GM12878 (cell line): Measurements from ENCODE around the gene GARIN5A. TPM values are rescaled to one million over a fixed set of nuclear protein-coding genes. Genes with fewer than 3 reads are reported as not detected.

Experiments used
- ATAC-seq: fragments of 200-7000 bp; cut with Tn5 transposase; 3 replicates; pipeline ENCODE4 v1.9.1; 2020; ENCODE audit warnings: mild to moderate bottlenecking, moderate library complexity
- BruUV-seq: library from RNA; stranded (reverse); fragments of 400-500 nt; replicated peaks from 2 replicates; lab custom pipeline; 2021; lab: Mats Ljungman, UMichigan
- CTCF ChIA-PET: fragments of 300-600 bp; sonication (Branson Sonifier 250); formaldehyde crosslinking; extraction: SDS; loops from one replicate; lab custom pipeline; 2021; ENCODE audit warnings: inconsistent platforms; lab: Yijun Ruan, JAX
- POLR2A ChIA-PET: fragments of 350-600 bp; formaldehyde crosslinking; extraction: SDS; loops from one replicate; lab custom pipeline; 2021; ENCODE audit warnings: inconsistent platforms; lab: Charles Lee
- RAD21 ChIA-PET: fragments of 300-600 bp; sonication (Branson Sonifier 250); formaldehyde crosslinking; loops from one replicate; lab custom pipeline; 2023; ENCODE audit warnings: antibody characterized with exemption; ENCODE audit not compliant: unreplicated experiment; lab: Charles Lee
- SMC1A ChIA-PET: fragments of 300-600 bp; sonication (Branson Sonifier 250); formaldehyde crosslinking; loops from one replicate; lab custom pipeline; 2023; ENCODE audit not compliant: unreplicated experiment, uncharacterized antibody; lab: Charles Lee
- DNase-seq: peaks from one replicate; pipeline ENCODE4 v3.0.0-alpha.2; 2011; ENCODE audit warnings: low read depth, low spot score
- FAIRE-seq: peaks from 3 replicates; lab custom pipeline; 2011; peaks lifted over from hg19 to GRCh38; lab: Jason Lieb, UNC
- H2AFZ ChIP-seq: 2 replicates; pipeline ENCODE4 v1.6.0; 2011; ENCODE audit warnings: low read depth, low read length, control low read depth; ENCODE audit not compliant: control insufficient read depth
- H3K27ac ChIP-seq: 2 replicates; pipeline ENCODE4 v1.5.1; 2011; ENCODE audit warnings: control low read depth; ENCODE audit not compliant: control insufficient read depth, insufficient read depth
- H3K27me3 ChIP-seq, 2 experiments: replicated peaks in 1 of 2; 2 replicates each; pipeline versions ENCODE4 v1.6.0 to v1.6.1; 2011; ENCODE audit warnings: low read length in 1 of 2; ENCODE audit not compliant: control insufficient read depth in 2 of 2, insufficient read depth in 2 of 2
- H3K36me3 ChIP-seq, 2 experiments: 2 replicates each; pipeline ENCODE4 v1.5.1; 2011; ENCODE audit warnings: low read length in 1 of 2; ENCODE audit not compliant: control insufficient read depth in 2 of 2, insufficient read depth in 2 of 2
- H3K4me1 ChIP-seq: 2 replicates; pipeline ENCODE4 v1.6.1; 2011; ENCODE audit warnings: mild to moderate bottlenecking, low read length, moderate library complexity, mixed read lengths; ENCODE audit not compliant: control insufficient read depth, insufficient read depth
- H3K4me2 ChIP-seq: 2 replicates; pipeline ENCODE4 v1.6.0; 2011; ENCODE audit warnings: control low read depth; ENCODE audit not compliant: control insufficient read depth, insufficient read depth
- H3K4me3 ChIP-seq: fragments of 200-600 bp; sonication (generic); 2 replicates; pipeline ENCODE4 v1.5.1; 2016
- H3K79me2 ChIP-seq: 2 replicates; pipeline ENCODE4 v1.6.0; 2011; ENCODE audit warnings: low read length; ENCODE audit not compliant: control insufficient read depth, insufficient read depth
- H3K9ac ChIP-seq: 2 replicates; pipeline ENCODE4 v1.8.0; 2011; ENCODE audit warnings: low read length, control low read depth, mixed read lengths; ENCODE audit not compliant: control insufficient read depth, insufficient read depth
- H3K9me3 ChIP-seq: replicated peaks from 3 replicates; pipeline ENCODE4 v1.5.1; 2011; ENCODE audit warnings: mild to moderate bottlenecking, low read length; ENCODE audit not compliant: control insufficient read depth, insufficient read depth
- H4K20me1 ChIP-seq: 2 replicates; pipeline ENCODE4 v1.6.0; 2011; ENCODE audit not compliant: control insufficient read depth, insufficient read depth
- ATF2 ChIP-seq: IDR thresholded peaks from 2 replicates; pipeline ENCODE4 v1.6.1; 2012; ENCODE audit warnings: low read length, inconsistent platforms
- BACH1 ChIP-seq: fragments of 450-650 bp; IDR thresholded peaks from 2 replicates; pipeline ENCODE4 v1.6.1; 2017; ENCODE audit warnings: mild to moderate bottlenecking, borderline replicate concordance
- CREB1 ChIP-seq: IDR thresholded peaks from 2 replicates; pipeline ENCODE4 v1.6.1; 2012; ENCODE audit warnings: low read depth, mild to moderate bottlenecking, inconsistent platforms
- HCFC1 ChIP-seq: fragments of 150-350 bp; IDR thresholded peaks from 2 replicates; pipeline ENCODE4 v1.6.1; 2014; ENCODE audit warnings: low read length
- HDGF ChIP-seq: fragments of 450-650 bp; IDR thresholded peaks from 2 replicates; pipeline ENCODE4 v1.6.1; 2016; ENCODE audit warnings: antibody characterized with exemption
- NR2F1 ChIP-seq: fragments of 450-650 bp; conservative IDR thresholded peaks from 2 replicates; pipeline ENCODE4 v1.6.1; 2017; ENCODE audit warnings: mild to moderate bottlenecking
- TCF7 ChIP-seq: IDR thresholded peaks from 2 replicates; pipeline ENCODE4 v1.6.1; 2014; ENCODE audit warnings: antibody characterized with exemption, borderline replicate concordance
- WGBS: methylation state at CpG from one replicate; pipeline ENCODE4 v1.1.6; 2016; ENCODE audit warnings: low lambda C conversion rate; ENCODE audit not compliant: insufficient replicate concordance, insufficient coverage; ENCODE audit errors: missing lambda C conversion rate; 5-methylcytosine and 5-hydroxymethylcytosine counted together
- in situ Hi-C: fragments of 300-500 bp; cut with MboI; formaldehyde crosslinking; loops from 9 replicates; pipeline ENCODE4 v1.14.3; 2018; ENCODE audit warnings: mixed read lengths
- intact Hi-C: fragments of 100-400 bp; cut with micrococcal nuclease; formaldehyde crosslinking; loops from one replicate; pipeline ENCODE4 v1.14.2; 2022; ENCODE audit not compliant: unreplicated experiment
- polyA plus RNA-seq, 11 experiments: library from polyadenylated mRNA; depleted of rRNA in 4 of 11; unstranded in 6 of 11; stranded (reverse) in 5 of 11; fragments of >200 nt; fragmentation: Nextera tagmentation in 4 of 11; fragmentation: Illumina TruSeq in 1 of 11; extraction: Ambion mirVana in 4 of 11; extraction: Trizol in 1 of 11; gene quantifications; 1 replicate in 1 of 11; 2 replicates in 10 of 11; pipeline versions ENCODE4 v1.2.1 to v1.2.3, GENCODE V29; 2011 to 2016; ENCODE audit warnings: inconsistent platforms in 2 of 11, missing spikeins in 2 of 11, low read depth in 1 of 11
- total RNA-seq, 4 experiments: library from RNA; depleted of rRNA in 3 of 4; stranded (reverse); fragments of >200 nt in 3 of 4; fragmentation: Illumina TruSeq in 1 of 4; extraction: Trizol in 1 of 4; gene quantifications; 2 replicates each; pipeline versions ENCODE4 v1.2.1 to v1.2.3, GENCODE V29; 2013 to 2021
- TF ChIP-seq, protein P1 (sequence below): fragments of 450-650 bp; IDR thresholded peaks from 2 replicates; pipeline ENCODE4 v1.6.1; 2017; ENCODE audit warnings: antibody characterized with exemption, mild to moderate bottlenecking, moderate library complexity
- TF ChIP-seq, protein P2 (sequence below): fragments of 450-650 bp; IDR thresholded peaks from 2 replicates; pipeline ENCODE4 v1.6.1; 2017; ENCODE audit warnings: mild to moderate bottlenecking, moderate library complexity
- TF ChIP-seq, protein P3 (sequence below): IDR thresholded peaks from 2 replicates; pipeline ENCODE4 v1.6.1; 2012; ENCODE audit warnings: low read depth, low read length, improper control_type of control experiment

The GARIN5A gene
- total and polyA plus RNA-seq, 10 of the 15 experiments (the other 5 are each of a cell fraction or from before 2014, with no cell fraction given), result 0.18 to 1.2 (median 0.24) TPM; not detected in 6

DNA sequence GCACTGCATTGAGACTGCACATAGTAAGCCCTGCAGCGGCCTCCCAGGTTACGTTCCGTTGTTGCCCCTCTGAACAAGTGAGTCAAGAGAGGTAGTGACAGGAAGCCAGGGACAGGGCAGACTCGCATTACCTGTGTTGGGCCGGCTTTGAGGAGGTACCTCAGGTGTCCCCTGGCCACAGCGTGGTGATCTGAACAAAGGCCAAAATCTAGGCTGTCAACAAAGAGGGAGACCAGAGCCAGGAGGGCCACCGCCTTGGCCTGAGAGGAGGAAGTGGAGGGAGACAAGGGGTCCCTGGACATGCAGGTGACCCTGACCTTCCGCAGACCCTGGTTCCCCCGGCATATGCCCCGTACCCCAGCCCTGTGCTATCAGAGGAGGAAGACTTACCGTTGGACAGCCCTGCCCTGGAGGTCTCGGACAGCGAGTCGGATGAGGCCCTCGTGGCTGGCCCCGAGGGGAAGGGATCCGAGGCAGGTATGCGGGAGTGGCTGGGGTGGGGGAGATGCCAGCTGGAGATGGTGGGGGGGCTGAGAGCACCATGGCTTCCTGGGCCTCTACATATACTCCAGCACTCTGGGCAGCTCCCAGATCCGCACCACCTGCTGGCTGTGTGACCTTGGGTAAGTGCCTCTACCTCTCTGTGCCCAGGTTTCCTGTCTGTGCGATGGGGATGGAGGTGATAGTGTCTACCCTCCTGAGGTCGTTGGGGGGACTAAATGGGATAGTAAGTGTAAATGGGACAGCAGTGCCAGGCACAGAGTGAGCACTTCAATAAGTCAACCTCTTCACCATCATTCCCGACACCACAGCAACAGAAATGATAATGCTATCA lies 53.2 kb downstream of the GARIN5A start:
- intact Hi-C loops, result no loop called here
- in situ Hi-C loops, result no loop called here
- H3K9me3 ChIP-seq, result no peaks in the 10 kb centered on the region
- H3K9ac ChIP-seq, result no peak overlapping the region; the same call in 1 of the 2 replicates
- WGBS, result 86% methylated on average over 22 of the region's 22 CpGs
- H3K27me3 ChIP-seq, result no peaks in the 10 kb centered on the region
- DNase-seq (no peak), FAIRE-seq (no peak), ATAC-seq (no peak)
- peaks cover 32% of the 10 kb centered on the region for H3K79me2 ChIP-seq
- peaks cover 26% of the 10 kb centered on the region for H3K4me1 ChIP-seq
- no peak overlapping the region for H2AFZ ChIP-seq
- no peak overlapping the region for H3K27ac ChIP-seq
- ChIA-PET RAD21 (interaction anchor here (0.9 kb wide), 1 partner anchor 18 kb away, joined by 3 read pairs; no protein-coding TSS in a partner anchor), CTCF (interaction anchor here (1.2 kb wide), 1 partner anchor 8 kb away, joined by 5 read pairs; no protein-coding TSS in a partner anchor), SMC1A (no interaction called here), POLR2A (no interaction called here)
- H4K20me1 ChIP-seq, result peaks cover 4% of the 10 kb centered on the region
- H3K4me3 ChIP-seq, result peak overlapping the region; percentile 78; the same call in 1 of the 2 replicates
- TSS peak; percentile 31 for BruUV-seq
- H3K4me2 ChIP-seq, result no peak overlapping the region; the same call in 1 of the 2 replicates
- H3K36me3 ChIP-seq, result peaks cover 9 to 10% of the 10 kb centered on the region in 2 experiments; a peak in 3 of 4 replicates
- TF ChIP-seq ATF2 (no peak), NR2F1 (no peak), HCFC1 (no peak), HDGF (no peak), BACH1 (no peak), TCF7 (no peak), CREB1 (no peak)
- TF ChIP-seq, protein P1, sequence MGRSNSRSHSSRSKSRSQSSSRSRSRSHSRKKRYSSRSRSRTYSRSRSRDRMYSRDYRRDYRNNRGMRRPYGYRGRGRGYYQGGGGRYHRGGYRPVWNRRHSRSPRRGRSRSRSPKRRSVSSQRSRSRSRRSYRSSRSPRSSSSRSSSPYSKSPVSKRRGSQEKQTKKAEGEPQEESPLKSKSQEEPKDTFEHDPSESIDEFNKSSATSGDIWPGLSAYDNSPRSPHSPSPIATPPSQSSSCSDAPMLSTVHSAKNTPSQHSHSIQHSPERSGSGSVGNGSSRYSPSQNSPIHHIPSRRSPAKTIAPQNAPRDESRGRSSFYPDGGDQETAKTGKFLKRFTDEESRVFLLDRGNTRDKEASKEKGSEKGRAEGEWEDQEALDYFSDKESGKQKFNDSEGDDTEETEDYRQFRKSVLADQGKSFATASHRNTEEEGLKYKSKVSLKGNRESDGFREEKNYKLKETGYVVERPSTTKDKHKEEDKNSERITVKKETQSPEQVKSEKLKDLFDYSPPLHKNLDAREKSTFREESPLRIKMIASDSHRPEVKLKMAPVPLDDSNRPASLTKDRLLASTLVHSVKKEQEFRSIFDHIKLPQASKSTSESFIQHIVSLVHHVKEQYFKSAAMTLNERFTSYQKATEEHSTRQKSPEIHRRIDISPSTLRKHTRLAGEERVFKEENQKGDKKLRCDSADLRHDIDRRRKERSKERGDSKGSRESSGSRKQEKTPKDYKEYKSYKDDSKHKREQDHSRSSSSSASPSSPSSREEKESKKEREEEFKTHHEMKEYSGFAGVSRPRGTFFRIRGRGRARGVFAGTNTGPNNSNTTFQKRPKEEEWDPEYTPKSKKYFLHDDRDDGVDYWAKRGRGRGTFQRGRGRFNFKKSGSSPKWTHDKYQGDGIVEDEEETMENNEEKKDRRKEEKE, result no peak
- TF ChIP-seq, protein P2, sequence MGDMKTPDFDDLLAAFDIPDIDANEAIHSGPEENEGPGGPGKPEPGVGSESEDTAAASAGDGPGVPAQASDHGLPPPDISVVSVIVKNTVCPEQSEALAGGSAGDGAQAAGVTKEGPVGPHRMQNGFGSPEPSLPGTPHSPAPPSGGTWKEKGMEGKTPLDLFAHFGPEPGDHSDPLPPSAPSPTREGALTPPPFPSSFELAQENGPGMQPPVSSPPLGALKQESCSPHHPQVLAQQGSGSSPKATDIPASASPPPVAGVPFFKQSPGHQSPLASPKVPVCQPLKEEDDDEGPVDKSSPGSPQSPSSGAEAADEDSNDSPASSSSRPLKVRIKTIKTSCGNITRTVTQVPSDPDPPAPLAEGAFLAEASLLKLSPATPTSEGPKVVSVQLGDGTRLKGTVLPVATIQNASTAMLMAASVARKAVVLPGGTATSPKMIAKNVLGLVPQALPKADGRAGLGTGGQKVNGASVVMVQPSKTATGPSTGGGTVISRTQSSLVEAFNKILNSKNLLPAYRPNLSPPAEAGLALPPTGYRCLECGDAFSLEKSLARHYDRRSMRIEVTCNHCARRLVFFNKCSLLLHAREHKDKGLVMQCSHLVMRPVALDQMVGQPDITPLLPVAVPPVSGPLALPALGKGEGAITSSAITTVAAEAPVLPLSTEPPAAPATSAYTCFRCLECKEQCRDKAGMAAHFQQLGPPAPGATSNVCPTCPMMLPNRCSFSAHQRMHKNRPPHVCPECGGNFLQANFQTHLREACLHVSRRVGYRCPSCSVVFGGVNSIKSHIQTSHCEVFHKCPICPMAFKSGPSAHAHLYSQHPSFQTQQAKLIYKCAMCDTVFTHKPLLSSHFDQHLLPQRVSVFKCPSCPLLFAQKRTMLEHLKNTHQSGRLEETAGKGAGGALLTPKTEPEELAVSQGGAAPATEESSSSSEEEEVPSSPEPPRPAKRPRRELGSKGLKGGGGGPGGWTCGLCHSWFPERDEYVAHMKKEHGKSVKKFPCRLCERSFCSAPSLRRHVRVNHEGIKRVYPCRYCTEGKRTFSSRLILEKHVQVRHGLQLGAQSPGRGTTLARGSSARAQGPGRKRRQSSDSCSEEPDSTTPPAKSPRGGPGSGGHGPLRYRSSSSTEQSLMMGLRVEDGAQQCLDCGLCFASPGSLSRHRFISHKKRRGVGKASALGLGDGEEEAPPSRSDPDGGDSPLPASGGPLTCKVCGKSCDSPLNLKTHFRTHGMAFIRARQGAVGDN, result no peak
- TF ChIP-seq, protein P3, sequence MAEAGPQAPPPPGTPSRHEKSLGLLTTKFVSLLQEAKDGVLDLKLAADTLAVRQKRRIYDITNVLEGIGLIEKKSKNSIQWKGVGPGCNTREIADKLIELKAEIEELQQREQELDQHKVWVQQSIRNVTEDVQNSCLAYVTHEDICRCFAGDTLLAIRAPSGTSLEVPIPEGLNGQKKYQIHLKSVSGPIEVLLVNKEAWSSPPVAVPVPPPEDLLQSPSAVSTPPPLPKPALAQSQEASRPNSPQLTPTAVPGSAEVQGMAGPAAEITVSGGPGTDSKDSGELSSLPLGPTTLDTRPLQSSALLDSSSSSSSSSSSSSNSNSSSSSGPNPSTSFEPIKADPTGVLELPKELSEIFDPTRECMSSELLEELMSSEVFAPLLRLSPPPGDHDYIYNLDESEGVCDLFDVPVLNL, result no peak
